ENCODE measurements around the gene GALNTL6.

The GALNTL6 gene

DNA sequence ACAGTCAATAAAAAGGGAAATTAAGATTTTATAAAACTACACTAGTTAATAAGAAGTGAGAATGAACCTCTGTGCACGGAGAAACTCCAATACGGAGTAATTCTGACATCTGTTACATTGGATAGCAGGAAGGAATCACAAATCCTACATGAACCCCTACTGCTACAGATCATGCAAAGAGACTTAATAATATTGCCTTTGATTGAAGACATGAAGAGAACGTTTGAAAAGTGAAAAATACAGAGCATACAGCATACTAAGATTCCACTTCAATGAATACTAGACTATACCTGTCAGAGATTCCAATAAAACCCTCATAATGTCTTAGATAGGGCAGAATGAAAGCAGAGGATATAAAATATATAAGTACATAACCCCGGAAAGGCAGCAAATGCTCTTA is 995.0 kb downstream of the GALNTL6 start:
- Histone ChIP-seq H3K4me1 (ENCODE audit: control insufficient read depth, insufficient read depth, low read length, poor library complexity, severe bottlenecking) (no peaks in the 10 kb centered on the region), H3K9me3 (ENCODE audit: control insufficient read depth, low read length) (no peaks in the 10 kb centered on the region), H3K36me3 (ENCODE audit: control insufficient read depth, insufficient read depth, low read length) (no peaks in the 10 kb centered on the region), H3K27ac (ENCODE audit: low read depth, low read length, severe bottlenecking) (no peak overlapping the region), H3K4me3 (ENCODE audit: extremely low read depth, insufficient read depth, low read length, poor library complexity, severe bottlenecking) (no peak overlapping the region)
- WGBS, 2 experiments (ENCODE audit: insufficient coverage in 2 of 2): 100% methylated on average over 1 of the region's 4 CpGs; no CpG with 5 or more reads in 1 of the 2 experiments

DNA sequence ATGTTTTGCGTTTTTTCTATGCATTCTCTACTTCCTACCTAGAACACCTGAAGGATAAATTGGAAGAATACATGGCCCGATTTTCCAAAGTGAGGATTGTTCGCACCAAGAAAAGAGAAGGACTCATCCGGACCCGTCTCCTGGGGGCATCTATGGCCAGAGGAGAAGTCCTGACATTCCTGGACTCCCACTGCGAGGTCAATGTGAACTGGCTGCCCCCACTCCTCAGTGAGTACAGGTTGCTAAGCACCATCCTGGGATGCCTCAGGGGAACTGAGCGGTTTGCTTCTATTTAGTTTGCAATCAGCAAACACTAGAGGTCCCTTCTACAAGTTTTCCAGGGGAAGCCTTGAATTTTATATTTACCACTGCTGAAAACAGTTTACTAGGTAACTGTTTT is 996.1 kb downstream of the GALNTL6 start:
- H3K9me3 ChIP-seq (ENCODE audit: control insufficient read depth, low read length): no peaks in the 10 kb centered on the region
- no peaks in the 10 kb centered on the region for H3K4me1 ChIP-seq (ENCODE audit: control insufficient read depth, insufficient read depth, low read length, poor library complexity, severe bottlenecking)
- no peak overlapping the region for H3K27ac ChIP-seq (ENCODE audit: low read depth, low read length, severe bottlenecking)
- no peaks in the 10 kb centered on the region for H3K36me3 ChIP-seq (ENCODE audit: control insufficient read depth, insufficient read depth, low read length)
- WGBS, 2 experiments (ENCODE audit: insufficient coverage in 2 of 2): 13 to 15% methylated on average over 5 to 6 of the region's 7 CpGs
- no peak overlapping the region for H3K4me3 ChIP-seq (ENCODE audit: extremely low read depth, insufficient read depth, low read length, poor library complexity, severe bottlenecking)

DNA sequence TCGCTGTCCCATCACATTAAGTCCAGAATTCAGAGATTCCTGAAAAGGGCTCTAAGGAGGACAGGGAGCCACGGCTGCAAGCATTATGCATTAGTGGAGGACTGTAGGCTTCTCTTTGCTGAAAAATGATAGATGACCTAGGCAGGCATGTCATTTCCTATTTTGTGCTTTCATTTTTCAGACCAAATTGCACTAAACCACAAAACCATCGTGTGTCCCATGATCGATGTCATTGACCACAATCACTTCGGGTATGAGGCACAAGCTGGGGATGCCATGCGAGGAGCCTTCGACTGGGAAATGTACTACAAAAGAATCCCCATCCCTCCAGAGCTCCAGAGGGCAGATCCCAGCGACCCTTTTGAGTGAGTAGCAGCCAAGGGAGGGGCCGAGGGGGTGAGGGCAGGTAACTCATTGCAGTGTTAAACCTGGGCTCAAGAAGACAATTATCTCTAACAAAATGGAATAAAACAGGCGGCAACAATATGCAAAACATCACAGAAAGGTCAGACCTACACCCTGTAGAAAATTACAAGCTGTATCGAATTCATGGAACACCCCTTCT is 1000.2 kb downstream of the GALNTL6 start:
- WGBS, 2 experiments (ENCODE audit: insufficient coverage in 2 of 2): 78 to 100% methylated on average over 7 of the region's 11 CpGs
- no peaks in the 10 kb centered on the region for H3K4me1 ChIP-seq (ENCODE audit: control insufficient read depth, insufficient read depth, low read length, poor library complexity, severe bottlenecking)
- H3K9me3 ChIP-seq (ENCODE audit: control insufficient read depth, low read length): no peaks in the 10 kb centered on the region
- no peak overlapping the region for H3K4me3 ChIP-seq (ENCODE audit: extremely low read depth, insufficient read depth, low read length, poor library complexity, severe bottlenecking)
- H3K36me3 ChIP-seq (ENCODE audit: control insufficient read depth, insufficient read depth, low read length): no peaks in the 10 kb centered on the region
- H3K27ac ChIP-seq (ENCODE audit: low read depth, low read length, severe bottlenecking): no peak overlapping the region

DNA sequence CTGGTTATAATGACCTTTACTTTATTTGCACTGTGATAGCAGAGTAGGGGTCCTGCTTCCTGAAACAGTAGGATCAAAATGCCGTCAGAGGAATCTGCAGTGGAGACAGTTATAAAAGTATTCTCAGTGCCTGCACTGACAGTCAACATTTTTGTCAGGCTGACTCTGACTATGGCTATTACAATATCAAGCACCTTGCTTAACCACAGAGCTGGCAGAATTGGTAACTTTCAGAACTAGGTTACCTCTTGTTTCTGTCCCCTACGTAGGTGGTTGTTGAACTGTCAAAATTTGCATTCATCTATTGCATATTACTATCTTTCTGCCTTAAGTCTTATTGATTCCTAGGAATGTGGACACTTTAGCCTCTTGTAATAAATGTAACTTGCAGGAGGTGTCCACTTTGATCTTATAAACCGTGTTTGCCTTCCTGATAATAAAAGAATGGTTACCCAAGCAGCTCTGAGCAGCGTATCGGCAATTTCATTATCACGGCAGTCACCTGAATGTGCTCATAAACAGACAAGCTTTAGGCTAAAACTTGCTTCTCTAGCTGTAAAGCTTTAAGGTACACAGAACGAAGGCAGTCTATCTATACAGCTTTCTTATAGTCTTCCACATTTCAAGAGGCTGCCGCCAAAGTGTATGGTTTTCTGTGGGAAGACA is 1002.4 kb downstream of the GALNTL6 start:
- Histone ChIP-seq H3K27ac (ENCODE audit: low read depth, low read length, severe bottlenecking) (no peak overlapping the region), H3K4me1 (ENCODE audit: control insufficient read depth, insufficient read depth, low read length, poor library complexity, severe bottlenecking) (no peaks in the 10 kb centered on the region), H3K36me3 (ENCODE audit: control insufficient read depth, insufficient read depth, low read length) (no peaks in the 10 kb centered on the region), H3K9me3 (ENCODE audit: control insufficient read depth, low read length) (no peaks in the 10 kb centered on the region), H3K4me3 (ENCODE audit: extremely low read depth, insufficient read depth, low read length, poor library complexity, severe bottlenecking) (no peak overlapping the region)
- WGBS, 2 experiments (ENCODE audit: insufficient coverage in 2 of 2): 85 to 91% methylated on average over 4 to 5 of the region's 8 CpGs

DNA sequence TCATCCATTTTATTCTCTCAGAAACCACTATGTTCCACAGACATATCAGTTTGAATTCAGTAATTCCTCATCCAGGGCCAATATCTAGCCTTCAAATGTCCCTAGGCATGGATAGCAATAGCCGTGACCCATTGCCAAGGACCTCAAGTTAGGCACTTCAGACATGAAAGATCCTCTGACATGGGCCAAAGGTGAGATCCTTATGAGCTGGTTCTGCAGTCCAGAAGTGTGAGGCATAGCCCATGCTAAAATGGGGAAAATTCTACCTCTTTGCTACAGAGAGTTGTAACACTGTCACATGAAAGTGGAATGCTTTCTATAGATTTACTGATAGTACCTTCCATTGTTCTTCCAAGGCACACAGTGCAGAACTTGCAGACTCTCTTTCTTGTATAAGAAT is 1005.7 kb downstream of the GALNTL6 start:
- no peaks in the 10 kb centered on the region for H3K4me1 ChIP-seq (ENCODE audit: control insufficient read depth, insufficient read depth, low read length, poor library complexity, severe bottlenecking)
- 80 to 100% methylated on average over 1 of the region's 1 CpG for WGBS, 2 experiments (ENCODE audit: insufficient coverage in 2 of 2)
- H3K36me3 ChIP-seq (ENCODE audit: control insufficient read depth, insufficient read depth, low read length): no peaks in the 10 kb centered on the region
- H3K4me3 ChIP-seq (ENCODE audit: extremely low read depth, insufficient read depth, low read length, poor library complexity, severe bottlenecking): no peak overlapping the region
- no peak overlapping the region for H3K27ac ChIP-seq (ENCODE audit: low read depth, low read length, severe bottlenecking)
- H3K9me3 ChIP-seq (ENCODE audit: control insufficient read depth, low read length): no peaks in the 10 kb centered on the region

DNA sequence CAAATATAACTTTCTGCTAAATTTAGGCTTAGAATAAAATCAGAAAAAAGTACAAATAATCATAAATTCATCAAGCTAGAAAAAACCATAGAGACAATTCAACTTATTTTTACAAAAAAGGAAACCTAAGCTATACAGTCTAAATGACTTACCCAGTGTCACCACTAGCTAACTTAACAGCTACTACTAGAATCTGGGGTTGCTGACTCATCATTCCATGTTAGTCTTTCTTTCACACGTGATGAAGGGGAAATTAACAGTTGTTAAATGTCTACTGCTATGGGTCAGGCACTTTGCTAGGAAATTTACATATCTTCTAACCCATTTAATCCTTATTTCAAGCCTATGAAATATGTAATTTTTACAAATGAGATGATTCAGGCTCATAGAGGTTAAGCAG is 1006.1 kb downstream of the GALNTL6 start:
- no CpG with 5 or more reads among the region's 1 CpG for WGBS, 2 experiments (ENCODE audit: insufficient coverage in 2 of 2)
- no peak overlapping the region for H3K4me3 ChIP-seq (ENCODE audit: extremely low read depth, insufficient read depth, low read length, poor library complexity, severe bottlenecking)
- H3K4me1 ChIP-seq (ENCODE audit: control insufficient read depth, insufficient read depth, low read length, poor library complexity, severe bottlenecking): no peaks in the 10 kb centered on the region
- no peaks in the 10 kb centered on the region for H3K36me3 ChIP-seq (ENCODE audit: control insufficient read depth, insufficient read depth, low read length)
- no peaks in the 10 kb centered on the region for H3K9me3 ChIP-seq (ENCODE audit: control insufficient read depth, low read length)
- H3K27ac ChIP-seq (ENCODE audit: low read depth, low read length, severe bottlenecking): no peak overlapping the region

DNA sequence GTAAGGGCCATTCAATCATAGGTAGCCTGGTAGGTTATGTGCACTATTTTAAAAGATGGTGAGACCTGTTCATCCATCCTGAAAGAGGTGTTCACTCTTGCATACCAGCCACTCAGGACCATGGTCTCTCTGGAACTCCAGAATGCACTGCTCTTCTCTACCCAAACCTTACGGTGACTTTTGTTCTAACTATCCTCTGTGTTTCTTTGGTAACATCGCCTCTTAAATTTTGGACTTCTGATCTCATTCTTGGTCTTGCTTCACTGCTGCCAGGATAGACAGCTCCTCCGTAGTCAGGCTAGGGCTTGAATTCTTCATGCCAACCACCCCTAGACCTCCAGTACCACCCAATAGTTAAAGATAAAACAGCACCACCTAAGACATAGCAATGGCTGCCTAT is 1009.1 kb downstream of the GALNTL6 start:
- Histone ChIP-seq H3K4me1 (ENCODE audit: control insufficient read depth, insufficient read depth, low read length, poor library complexity, severe bottlenecking) (no peaks in the 10 kb centered on the region), H3K36me3 (ENCODE audit: control insufficient read depth, insufficient read depth, low read length) (no peaks in the 10 kb centered on the region), H3K9me3 (ENCODE audit: control insufficient read depth, low read length) (no peaks in the 10 kb centered on the region), H3K27ac (ENCODE audit: low read depth, low read length, severe bottlenecking) (no peak overlapping the region), H3K4me3 (ENCODE audit: extremely low read depth, insufficient read depth, low read length, poor library complexity, severe bottlenecking) (no peak overlapping the region)
- WGBS, 2 experiments (ENCODE audit: insufficient coverage in 2 of 2): 83 to 92% methylated on average over 2 to 3 of the region's 3 CpGs

DNA sequence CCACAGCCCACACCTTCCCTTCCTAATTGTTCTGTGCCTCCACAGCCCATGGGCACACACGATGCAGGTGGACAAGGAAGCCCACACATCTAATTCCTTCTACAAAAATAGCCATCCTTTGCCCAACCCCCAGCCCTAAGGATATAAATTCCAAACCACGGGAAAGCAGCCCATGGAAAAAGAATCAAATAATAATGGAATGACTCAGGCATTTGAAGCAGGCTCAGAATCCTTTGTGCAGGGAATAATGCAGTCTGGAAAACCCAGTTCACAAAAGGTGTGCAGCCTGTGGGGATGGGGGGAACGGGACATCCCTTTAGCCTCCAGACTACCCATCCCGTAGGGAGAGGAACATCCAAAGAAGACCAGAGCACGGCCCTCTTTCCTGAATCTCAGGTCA is 1013.1 kb downstream of the GALNTL6 start:
- Histone ChIP-seq H3K4me1 (ENCODE audit: control insufficient read depth, insufficient read depth, low read length, poor library complexity, severe bottlenecking) (no peaks in the 10 kb centered on the region), H3K9me3 (ENCODE audit: control insufficient read depth, low read length) (no peaks in the 10 kb centered on the region), H3K4me3 (ENCODE audit: extremely low read depth, insufficient read depth, low read length, poor library complexity, severe bottlenecking) (no peak overlapping the region), H3K27ac (ENCODE audit: low read depth, low read length, severe bottlenecking) (no peak overlapping the region), H3K36me3 (ENCODE audit: control insufficient read depth, insufficient read depth, low read length) (no peaks in the 10 kb centered on the region)
- WGBS, 2 experiments (ENCODE audit: insufficient coverage in 2 of 2): 90 to 100% methylated on average over 1 to 3 of the region's 5 CpGs

DNA sequence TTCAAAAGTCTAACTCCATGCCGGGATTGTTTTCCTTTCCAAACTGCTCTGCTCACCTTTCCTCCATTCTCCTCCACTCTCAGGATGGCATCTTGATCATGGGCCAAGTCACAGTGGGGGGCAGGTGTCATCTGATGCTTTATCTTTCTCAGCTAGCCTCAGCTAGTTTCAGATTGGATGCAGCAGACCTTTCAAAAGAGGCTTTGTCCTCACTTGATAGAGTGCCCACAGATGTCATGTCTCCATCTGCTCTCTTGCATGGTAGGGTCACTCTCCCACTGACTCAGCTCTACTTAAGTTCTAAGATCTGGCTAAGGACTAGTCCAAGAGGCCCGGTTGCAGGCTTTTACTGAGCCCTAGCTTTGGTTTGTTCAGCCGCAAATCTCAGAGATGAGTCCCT is 1013.7 kb downstream of the GALNTL6 start:
- H3K36me3 ChIP-seq (ENCODE audit: control insufficient read depth, insufficient read depth, low read length): no peaks in the 10 kb centered on the region
- WGBS, 2 experiments (ENCODE audit: insufficient coverage in 2 of 2): 91 to 94% methylated on average over 2 to 3 of the region's 3 CpGs
- H3K9me3 ChIP-seq (ENCODE audit: control insufficient read depth, low read length): no peaks in the 10 kb centered on the region
- no peaks in the 10 kb centered on the region for H3K4me1 ChIP-seq (ENCODE audit: control insufficient read depth, insufficient read depth, low read length, poor library complexity, severe bottlenecking)
- H3K27ac ChIP-seq (ENCODE audit: low read depth, low read length, severe bottlenecking): no peak overlapping the region
- no peak overlapping the region for H3K4me3 ChIP-seq (ENCODE audit: extremely low read depth, insufficient read depth, low read length, poor library complexity, severe bottlenecking)

DNA sequence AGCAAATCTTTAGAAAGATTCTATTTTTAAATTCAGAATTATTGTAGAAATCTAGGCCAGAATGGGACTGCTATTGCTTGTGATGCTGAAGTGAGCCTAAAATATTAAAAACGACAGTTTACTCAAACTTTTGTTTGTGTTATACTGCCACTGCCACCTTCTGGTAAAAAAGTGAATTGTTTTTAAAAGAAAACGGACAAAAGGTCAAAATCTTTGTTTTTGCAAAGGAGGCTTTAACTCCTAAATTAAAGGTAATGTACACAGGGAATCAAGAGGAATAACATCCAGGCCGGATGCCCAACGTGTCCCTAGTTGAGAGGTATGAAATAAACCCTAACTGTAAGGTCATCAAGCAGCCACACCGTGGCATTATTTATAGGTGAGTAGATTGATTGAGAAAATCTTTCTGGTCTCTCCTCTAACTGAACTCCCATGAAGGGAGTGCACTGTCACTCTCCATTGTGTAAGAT is 1017.1 kb downstream of the GALNTL6 start:
- no peaks in the 10 kb centered on the region for H3K9me3 ChIP-seq (ENCODE audit: control insufficient read depth, low read length)

DNA sequence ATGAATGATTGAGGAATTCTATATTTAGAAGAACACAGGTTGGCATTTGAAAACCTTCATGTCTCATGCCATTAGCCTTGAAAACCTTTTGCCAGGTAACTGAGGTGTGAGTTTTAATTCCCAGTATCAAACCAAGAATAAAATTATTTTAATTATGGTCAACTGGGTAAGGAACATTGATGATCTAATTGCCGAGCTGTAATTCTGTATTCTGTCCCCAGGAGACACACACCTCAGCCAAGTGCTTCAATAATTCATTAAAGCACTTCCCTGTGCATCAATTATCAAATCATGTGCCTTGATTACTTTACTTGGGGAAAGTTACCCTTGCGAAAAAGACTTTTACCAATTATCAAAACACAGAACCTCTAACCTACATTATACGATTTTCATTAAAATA is 1023.5 kb downstream of the GALNTL6 start:
- H3K9me3 ChIP-seq (ENCODE audit: control insufficient read depth, low read length): no peaks in the 10 kb centered on the region
- H3K4me3 ChIP-seq (ENCODE audit: extremely low read depth, insufficient read depth, low read length, poor library complexity, severe bottlenecking): no peak overlapping the region
- H3K4me1 ChIP-seq (ENCODE audit: control insufficient read depth, insufficient read depth, low read length, poor library complexity, severe bottlenecking): no peaks in the 10 kb centered on the region
- WGBS, 2 experiments (ENCODE audit: insufficient coverage in 2 of 2): 78 to 79% methylated on average over 1 to 2 of the region's 3 CpGs
- H3K27ac ChIP-seq (ENCODE audit: low read depth, low read length, severe bottlenecking): no peak overlapping the region
- H3K36me3 ChIP-seq (ENCODE audit: control insufficient read depth, insufficient read depth, low read length): no peaks in the 10 kb centered on the region

More for the DNA sequence above, 1017.1 kb downstream of the GALNTL6 start:
- H3K4me3 ChIP-seq (ENCODE audit: extremely low read depth, insufficient read depth, low read length, poor library complexity, severe bottlenecking): no peak overlapping the region
- H3K27ac ChIP-seq (ENCODE audit: low read depth, low read length, severe bottlenecking): no peak overlapping the region
- no peaks in the 10 kb centered on the region for H3K36me3 ChIP-seq (ENCODE audit: control insufficient read depth, insufficient read depth, low read length)
- H3K4me1 ChIP-seq (ENCODE audit: control insufficient read depth, insufficient read depth, low read length, poor library complexity, severe bottlenecking): no peaks in the 10 kb centered on the region
- 3% methylated on average over 5 of the region's 5 CpGs; no CpG with 5 or more reads in 1 of the 2 experiments for WGBS, 2 experiments (ENCODE audit: insufficient coverage in 2 of 2)
